DMS 273 (cell line): ENCODE measurements around the gene AMELX.

Source experiments
- DNase-seq: peaks from one replicate; lab custom pipeline; 2025; ENCODE audit not compliant: unreplicated experiment; lab: John Stamatoyannopoulos, UW

AMELX gene

GRCh38 chrX:11293113-11293512 is at the start of gene AMELX:
AMELX (plus strand) TSS chrX:11293413; CDS start chrX:11294789, 1,376 bp downstream.
- no peak for DNase-seq

GRCh38 chrX:11244636-11245035 is 48.6 kb upstream of the AMELX start:
- no peak for DNase-seq

DNA sequence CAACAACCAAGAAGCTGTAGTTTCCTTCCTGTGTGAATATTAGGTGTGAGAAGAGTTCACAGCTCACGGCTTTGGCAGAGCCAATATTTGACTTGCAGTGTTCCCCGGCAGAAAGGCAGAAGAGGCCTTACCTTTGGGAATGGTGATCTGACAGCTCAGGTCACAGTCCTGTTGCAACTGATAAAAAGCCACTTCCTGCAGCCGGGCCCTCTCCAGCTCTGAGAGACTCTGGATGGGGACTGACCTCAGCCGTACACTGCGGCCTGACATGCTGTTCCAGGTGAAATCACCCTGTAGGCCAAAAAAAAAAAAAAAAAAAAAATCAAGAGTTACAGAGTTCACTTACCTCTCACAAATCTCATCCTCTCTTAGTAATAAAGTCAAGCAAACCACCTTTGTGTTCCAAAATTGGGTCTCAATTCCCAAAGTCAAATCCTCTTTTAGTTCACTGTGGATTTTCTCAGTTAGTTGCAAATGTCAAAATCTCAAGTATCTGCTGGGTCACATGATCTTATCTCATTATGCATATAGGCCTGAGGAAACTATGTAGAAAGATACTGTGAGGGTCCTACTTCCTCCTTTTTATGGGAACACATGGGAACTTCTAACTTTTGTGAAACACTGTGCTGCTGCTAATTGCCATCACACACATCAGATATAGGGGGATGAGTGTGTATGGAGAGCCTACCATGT is 38.6 kb upstream of the AMELX start:
- no peak for DNase-seq

DNA sequence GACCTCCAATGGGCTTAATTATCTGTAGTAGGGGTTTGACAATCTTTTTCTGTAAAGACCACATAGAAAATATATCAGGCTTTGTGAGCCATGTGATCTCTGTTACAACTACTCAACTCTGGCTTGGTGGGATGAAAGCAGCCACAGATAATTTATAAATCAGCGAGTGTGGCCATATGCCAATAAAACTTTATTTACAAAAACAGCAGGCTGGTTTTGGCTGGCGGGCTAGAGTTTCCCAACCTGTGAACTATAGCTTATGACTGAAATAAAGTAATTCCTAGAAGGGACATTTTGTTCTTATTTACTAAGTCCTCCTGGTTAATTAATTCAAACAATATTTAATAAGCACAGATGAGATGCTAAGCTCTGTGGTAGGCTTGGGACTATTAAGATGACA is 35.9 kb upstream of the AMELX start:
- DNase-seq, result no peak

DNA sequence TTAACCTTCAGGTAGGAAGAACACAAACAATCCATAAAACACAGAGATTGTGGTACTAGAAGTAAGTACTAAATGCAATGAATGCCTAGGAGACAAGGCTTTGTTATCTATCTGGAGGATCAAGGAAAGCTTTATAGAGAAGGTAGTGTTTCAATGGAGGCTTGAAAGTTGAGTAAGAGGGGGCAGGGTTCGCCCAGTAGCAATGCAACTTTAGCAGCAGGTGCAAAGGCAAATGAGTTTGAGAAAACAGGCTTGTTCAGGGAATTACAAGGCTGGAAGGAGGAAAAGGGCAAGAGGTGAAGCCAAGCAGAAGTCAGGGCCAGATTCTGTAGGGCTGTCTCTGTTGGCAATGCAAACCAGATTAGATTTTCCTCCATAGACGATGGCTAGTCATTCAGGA is 35.5 kb upstream of the AMELX start:
- no peak for DNase-seq

GRCh38 chrX:11259437-11259836 is 33.8 kb upstream of the AMELX start:
- no peak for DNase-seq

DNA sequence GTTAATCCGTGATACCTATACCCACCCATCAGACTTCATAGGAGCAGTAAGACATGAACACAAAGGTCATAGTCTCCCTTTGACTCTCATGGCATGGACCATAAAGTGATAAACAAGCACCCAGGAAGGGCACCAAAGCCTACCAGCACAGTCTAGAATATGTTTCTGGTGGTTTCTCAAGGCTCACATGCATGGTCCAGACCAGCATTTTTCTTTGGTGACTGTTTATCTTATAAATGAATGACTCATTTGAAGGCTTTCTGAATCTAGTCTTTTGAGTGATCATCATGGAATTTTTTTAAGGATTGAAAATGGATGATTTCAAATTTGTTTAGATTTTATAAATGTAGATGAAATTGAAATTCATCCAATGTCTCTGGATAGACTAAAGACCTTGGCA is 32.0 kb upstream of the AMELX start:
- DNase-seq, result no peak

DNA sequence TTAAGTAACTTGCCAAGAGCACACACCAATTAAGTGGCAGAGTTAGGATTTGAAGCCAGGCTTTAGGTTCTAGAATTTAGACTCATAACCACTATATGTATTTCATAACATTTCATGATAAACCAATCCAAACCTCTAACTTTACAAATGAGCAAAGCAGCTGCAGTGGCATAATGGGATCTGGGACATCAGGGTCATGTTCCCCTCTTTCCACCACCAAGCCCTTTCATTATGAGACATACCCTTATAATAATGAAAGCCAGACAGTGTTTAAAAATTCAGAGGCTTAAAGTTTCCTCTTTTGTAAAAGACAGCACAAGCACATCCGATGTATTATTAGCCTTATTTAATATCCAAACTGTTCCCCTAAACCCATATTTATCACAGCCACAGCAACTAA is 28.3 kb upstream of the AMELX start:
- DNase-seq, result no peak

DNA sequence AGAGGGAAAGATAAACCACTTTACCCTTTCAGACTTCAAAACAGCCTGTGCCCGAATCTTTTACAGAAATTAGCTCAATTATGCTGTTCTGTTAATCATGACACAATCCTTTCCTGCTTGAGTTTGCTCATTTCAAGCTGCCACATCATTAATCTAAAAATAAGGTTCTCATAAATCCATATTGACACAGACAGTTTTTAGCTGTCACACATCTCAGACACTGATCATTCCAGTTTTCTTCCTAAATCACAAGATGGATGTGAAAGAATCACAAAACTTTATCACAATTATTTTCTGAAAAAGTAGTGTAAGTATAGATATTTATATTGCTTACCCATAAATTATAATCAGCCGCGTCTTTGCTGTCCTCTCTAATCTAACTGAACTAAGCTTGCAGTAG is 27.9 kb upstream of the AMELX start:
- no peak for DNase-seq

GRCh38 chrX:11266573-11267003 is 26.6 kb upstream of the AMELX start:
- no peak for DNase-seq

DNA sequence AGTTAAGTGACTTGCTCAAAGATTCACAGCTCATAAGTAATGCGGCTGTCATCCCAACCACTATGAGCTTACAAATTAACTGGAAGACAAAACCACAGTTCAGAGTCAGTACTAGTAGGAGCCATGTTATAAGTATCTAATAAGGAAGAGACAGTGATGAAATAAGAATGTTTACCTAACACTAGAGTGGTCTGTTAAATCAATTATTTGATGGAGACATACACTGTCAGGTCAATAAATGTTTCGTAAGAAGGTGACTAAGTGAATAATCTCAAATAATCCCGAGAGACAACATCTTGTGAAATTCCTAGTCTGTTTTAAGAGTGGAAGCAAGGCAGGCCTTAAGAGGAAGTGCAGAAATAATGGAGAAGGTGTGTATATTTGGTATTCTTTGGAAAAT is 25.8 kb upstream of the AMELX start:
- no peak for DNase-seq

DNA sequence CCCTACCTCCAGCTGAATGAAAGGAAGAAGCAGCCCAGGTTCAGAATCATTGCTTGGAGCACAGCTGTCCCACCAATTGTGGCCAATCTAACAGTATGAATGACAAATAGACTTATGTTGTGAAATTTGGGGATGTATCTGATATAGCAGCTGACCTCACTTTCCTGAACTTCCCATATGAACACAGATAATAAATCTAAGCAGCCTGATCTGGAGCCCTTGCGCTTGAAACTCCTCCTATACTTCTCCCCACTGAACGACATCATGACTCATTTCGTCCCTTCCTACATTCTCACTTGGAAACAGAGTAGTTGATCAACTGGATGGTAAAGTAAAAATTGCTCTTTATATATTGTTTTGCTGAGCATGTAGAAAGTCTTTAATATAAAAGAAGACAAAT is 24.2 kb upstream of the AMELX start:
- DNase-seq, result no peak

DNA sequence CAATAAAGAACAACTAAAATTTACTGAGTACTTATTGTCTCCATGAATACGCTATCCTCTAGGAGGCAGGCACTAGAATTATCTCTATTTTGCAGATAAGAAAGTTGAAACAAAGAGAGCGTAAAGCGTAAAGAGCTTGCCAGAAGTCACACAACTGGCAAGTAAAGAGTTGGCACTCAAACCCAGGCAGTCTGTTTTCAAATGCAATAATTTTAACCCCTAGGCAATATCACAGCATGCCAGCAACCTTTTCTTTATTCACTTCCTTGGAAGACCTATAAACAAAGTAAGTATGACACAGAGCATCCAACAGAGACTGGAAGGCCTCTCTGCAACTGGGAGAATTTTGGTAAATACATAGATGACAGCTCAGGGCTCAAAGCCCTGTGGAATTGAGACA is 23.2 kb upstream of the AMELX start:
- no peak for DNase-seq

GRCh38 chrX:11272290-11272689 is 20.9 kb upstream of the AMELX start:
- no peak for DNase-seq

DNA sequence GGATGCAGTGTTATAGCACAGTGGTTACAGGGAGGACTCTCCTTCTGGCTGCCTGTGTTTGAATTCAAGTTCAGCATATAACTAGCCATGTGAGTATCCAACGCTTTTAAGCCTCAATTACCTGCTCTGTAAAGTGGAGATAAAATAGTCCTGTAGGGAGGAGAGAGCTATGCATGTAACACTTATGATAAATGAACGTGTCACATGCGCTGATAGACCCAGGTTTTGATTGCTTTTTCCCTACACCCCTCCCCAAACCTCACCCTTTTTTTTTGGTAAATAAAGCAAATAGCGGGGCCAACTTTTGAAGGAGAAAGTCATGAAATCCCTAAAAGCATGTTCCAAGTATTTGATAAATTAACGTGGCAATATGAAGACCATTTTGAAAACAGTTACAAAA is 20.4 kb upstream of the AMELX start:
- no peak for DNase-seq

GRCh38 chrX:11273544-11273943 is 19.7 kb upstream of the AMELX start:
- no peak for DNase-seq

DNA sequence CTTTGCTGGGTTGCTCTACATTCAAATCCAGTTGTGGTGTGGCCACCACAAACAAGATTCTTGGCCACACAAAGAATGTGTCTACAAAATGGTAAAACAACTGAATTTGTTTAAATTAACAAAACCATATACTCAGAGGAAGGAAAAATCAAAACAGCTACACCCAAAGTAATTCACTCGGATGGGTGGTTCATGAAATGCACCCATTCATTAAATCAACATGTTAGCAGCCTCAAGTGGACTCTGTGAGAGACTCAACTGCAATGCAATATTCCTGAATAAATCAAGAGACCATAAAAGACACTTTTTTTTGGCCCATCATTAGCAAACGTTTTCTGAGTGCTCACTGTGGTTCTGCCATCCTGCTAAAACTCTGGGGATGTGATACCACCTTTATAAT is 11.2 kb upstream of the AMELX start:
- DNase-seq, result no peak

GRCh38 chrX:11285651-11286050 is 7.6 kb upstream of the AMELX start:
- no peak for DNase-seq

GRCh38 chrX:11287505-11287904 is 5.7 kb upstream of the AMELX start:
- no peak for DNase-seq

DNA sequence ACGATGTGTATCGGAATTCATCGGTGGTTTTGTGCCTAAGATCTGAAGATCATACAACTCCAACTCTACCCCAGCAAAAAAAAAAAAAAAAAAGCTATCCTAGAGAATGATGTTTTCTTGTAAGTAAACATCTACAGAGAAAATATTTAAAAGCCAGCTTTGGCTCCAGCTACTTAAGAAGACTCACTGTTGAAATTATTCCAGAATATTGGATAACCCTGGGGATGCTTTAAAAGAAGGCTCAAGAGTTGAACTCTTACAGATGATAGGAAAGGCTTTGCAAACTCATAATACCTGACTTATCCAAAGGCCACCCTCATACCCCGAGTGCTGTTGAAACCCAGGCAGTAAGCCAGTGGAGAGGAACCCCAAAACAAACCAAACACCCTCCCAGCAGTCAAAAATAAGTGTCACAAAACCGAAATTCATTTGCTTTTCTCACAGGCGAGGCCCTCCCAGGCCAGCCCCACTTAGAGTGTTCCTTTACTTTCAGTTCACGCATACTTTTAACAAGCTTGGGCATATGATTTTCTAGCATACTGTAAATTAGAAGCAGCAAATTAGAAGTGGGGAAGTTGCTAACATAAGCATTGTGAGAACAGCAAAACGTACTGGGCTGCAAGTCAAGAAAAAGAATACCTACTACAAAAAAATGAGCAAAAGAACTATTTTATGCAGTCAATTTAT is 2.7 kb upstream of the AMELX start:
- DNase-seq, result no peak

GRCh38 chrX:11296051-11296450 is 2.8 kb downstream of the AMELX start:
- no peak for DNase-seq

DNA sequence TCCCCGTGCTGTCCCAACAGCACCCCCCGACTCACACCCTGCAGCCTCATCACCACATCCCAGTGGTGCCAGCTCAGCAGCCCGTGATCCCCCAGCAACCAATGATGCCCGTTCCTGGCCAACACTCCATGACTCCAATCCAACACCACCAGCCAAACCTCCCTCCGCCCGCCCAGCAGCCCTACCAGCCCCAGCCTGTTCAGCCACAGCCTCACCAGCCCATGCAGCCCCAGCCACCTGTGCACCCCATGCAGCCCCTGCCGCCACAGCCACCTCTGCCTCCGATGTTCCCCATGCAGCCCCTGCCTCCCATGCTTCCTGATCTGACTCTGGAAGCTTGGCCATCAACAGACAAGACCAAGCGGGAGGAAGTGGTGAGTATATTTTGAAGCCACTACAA is 5.4 kb downstream of the AMELX start:
- no peak for DNase-seq

- no peak for DNase-seq
Observed at GRCh38 chrX:11304829-11305228, 11.6 kb downstream of the AMELX start.
